ENCODE data around the gene C12orf76.
"Not testable (repeated sequence)": the region's sequence is repeated elsewhere in the genome, so short reads cannot be mapped to it uniquely, and the experiment has no call there.

C12orf76 gene

DNA sequence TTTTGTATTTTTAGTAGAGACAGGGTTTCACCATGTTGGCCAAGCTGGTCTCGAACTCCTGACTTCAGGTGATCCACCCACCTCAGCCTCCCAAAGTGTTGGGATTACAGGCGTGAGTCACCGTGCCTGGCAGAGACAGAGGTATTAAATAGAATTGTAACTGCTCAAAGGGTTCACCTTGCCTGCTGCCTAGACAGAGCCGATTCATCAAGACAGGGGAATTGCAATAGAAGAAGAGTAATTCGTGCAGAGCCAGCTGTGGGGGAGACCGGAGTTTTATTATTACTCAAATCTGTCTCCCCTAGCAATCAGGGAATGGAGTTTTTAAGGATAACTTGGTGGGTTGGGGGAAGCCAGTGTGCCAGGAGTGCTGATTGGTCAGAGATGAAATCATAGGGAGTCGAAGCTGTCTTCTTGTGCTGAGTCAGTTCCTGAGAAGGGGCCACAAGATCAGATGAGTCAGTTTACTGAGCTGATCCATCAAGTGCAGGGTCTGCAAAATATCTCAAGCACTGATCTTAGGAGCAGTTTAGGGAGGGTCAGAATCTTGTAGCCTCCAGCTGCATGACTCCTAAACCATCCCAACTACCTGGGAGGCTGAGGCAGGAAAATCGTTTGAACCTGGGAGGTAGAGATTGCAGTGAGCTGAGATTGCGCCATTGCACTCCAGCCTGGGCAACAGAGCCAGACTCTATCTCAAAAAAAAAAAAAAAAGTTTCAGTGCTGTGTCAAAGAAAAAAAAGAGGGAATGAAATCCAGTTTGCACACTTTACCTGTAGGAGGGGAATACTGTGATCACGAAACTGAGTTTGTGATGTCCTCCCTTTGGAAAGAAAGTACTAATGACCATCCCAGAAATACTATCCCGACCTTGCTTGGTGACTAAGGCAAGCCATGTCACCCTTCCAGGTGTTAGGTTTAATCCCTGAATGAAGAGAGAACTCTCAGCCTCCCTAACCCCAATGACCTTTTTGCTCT is 7.3 kb upstream of the C12orf76 start:
- H3K4me1 ChIP-seq (ENCODE audit: control insufficient read depth, insufficient read depth, low read length); H3K4me3 ChIP-seq (ENCODE audit: low read length); H3K9ac ChIP-seq (ENCODE audit: low read length); H3K27me3 ChIP-seq (ENCODE audit: control insufficient read depth, insufficient read depth, low read length); H3K27ac ChIP-seq (ENCODE audit: low read depth, low read length); H3K36me3 ChIP-seq (ENCODE audit: control insufficient read depth, insufficient read depth, low read length): not testable (repeated sequence)

DNA sequence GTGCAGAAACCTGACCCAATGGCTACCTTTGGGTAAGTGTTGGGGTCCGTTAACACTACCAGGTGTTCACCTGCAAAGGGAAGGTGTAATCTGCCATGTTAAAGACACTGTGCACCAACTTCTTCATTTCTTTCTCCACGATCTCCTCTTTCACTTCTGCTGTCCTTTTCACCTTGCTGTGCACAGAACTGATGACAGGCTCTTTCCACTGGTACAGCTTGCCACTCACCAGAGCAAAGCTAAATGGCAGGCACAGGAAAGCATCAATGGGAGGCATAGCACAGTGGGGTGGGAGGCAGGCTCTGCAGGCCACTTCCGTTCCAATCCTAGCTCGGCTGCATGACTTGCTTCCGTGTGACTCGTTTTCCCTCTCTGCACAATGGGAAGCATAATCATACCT is 2.6 kb upstream of the C12orf76 start:
- no peaks in the 10 kb centered on the region for H3K27me3 ChIP-seq (ENCODE audit: control insufficient read depth, insufficient read depth, low read length)
- no peaks in the 10 kb centered on the region for H3K36me3 ChIP-seq (ENCODE audit: control insufficient read depth, insufficient read depth, low read length)
- H3K9ac ChIP-seq (ENCODE audit: low read length) = no peak overlapping the region
- H3K27ac ChIP-seq (ENCODE audit: low read depth, low read length) = no peak overlapping the region
- peaks cover 4% of the 10 kb centered on the region for H3K4me1 ChIP-seq (ENCODE audit: control insufficient read depth, insufficient read depth, low read length)
- no peak overlapping the region for H3K4me3 ChIP-seq (ENCODE audit: low read length)

DNA sequence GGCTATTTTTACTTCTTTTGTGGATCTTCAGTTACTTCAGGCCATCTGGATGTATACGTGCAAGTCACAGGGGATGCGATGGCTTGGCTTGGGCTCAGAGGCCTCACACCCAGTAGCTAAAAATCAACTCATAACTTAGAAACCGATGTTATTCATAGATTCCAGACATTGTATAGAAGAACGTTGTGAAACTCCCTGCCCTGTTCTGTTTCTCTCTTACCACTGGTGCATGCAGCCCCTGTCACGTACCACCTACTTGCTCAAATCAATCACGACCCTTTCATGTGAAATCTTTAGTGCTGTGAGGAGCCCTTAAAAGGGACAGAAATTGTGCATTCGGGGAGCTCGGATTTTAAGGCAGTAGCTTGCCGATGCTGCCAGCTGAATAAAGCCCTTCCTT is 1.3 kb upstream of the C12orf76 start:
- H3K4me1 ChIP-seq (ENCODE audit: control insufficient read depth, insufficient read depth, low read length); H3K27me3 ChIP-seq (ENCODE audit: control insufficient read depth, insufficient read depth, low read length); H3K27ac ChIP-seq (ENCODE audit: low read depth, low read length): not testable (repeated sequence)

DNA sequence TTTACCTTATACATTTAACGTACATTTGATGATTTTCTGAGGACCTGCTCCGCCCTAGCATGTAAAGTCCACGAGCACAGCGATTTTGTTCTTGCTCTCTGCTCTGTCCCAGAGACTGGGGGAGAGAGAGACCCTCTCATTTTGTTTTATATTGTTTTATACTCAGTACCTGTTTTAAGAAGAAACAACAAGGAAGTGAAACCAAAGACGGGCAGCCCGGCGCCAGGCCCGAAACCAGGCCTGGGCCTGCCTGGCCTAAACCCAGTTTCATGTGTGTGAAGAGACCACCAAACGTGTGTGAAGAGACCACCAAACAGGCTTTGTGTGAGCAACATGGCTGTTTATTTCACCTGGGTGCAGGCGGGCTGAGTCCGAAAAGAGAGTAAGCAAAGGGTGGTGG is 712 bp upstream of the C12orf76 start:
- H3K4me3 ChIP-seq (ENCODE audit: low read length) = peak overlapping the region; percentile 83
- H3K4me1 ChIP-seq (ENCODE audit: control insufficient read depth, insufficient read depth, low read length); H3K9ac ChIP-seq (ENCODE audit: low read length): not testable (repeated sequence)

More for the DNA sequence above, 1.3 kb upstream of the C12orf76 start:
- H3K36me3 ChIP-seq (ENCODE audit: control insufficient read depth, insufficient read depth, low read length); H3K9ac ChIP-seq (ENCODE audit: low read length); H3K4me3 ChIP-seq (ENCODE audit: low read length): not testable (repeated sequence)

DNA sequence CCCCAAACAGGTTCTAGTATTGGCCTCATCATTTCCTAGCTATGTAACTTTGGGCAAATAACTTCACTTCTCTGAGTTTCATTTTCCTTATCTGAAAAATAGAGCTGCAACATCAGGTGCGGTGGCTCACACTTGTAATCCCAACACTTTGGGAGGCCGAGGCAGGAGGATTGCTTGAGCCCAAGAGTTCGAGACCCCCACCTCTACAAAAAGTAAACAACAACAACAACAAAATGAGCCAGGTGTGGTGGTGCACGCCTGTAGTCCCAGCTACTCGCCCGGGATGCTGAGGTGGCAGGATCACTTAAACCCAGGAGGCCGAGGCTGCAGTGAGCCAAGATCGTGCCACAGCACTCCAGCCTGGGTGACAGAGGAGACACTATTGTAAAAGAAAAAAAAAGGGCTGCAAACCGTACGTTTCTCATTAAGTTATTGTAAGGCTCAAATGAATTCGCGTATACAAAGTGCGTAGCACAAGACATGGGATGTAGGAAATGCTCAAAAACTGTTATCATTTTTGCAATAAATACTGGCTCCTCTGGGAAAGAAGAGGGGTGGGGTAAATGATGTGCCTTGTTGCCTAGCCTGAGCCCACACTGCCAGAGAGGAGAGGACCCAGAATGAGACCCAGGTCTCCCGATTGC is 903 bp downstream of the C12orf76 start:
- peaks cover 4% of the 10 kb centered on the region for H3K4me1 ChIP-seq (ENCODE audit: control insufficient read depth, insufficient read depth, low read length)
- peak overlapping the region; percentile 22 for H3K9ac ChIP-seq (ENCODE audit: low read length)
- H3K27me3 ChIP-seq (ENCODE audit: control insufficient read depth, insufficient read depth, low read length) = no peaks in the 10 kb centered on the region
- no peaks in the 10 kb centered on the region for H3K36me3 ChIP-seq (ENCODE audit: control insufficient read depth, insufficient read depth, low read length)
- peak overlapping the region; percentile 83 for H3K4me3 ChIP-seq (ENCODE audit: low read length)
- no peak overlapping the region for H3K27ac ChIP-seq (ENCODE audit: low read depth, low read length)

More for the DNA sequence above, 712 bp upstream of the C12orf76 start:
- not testable (repeated sequence) for H3K27me3 ChIP-seq (ENCODE audit: control insufficient read depth, insufficient read depth, low read length); H3K36me3 ChIP-seq (ENCODE audit: control insufficient read depth, insufficient read depth, low read length)
- H3K27ac ChIP-seq (ENCODE audit: low read depth, low read length) = peak overlapping the region; percentile 12

DNA sequence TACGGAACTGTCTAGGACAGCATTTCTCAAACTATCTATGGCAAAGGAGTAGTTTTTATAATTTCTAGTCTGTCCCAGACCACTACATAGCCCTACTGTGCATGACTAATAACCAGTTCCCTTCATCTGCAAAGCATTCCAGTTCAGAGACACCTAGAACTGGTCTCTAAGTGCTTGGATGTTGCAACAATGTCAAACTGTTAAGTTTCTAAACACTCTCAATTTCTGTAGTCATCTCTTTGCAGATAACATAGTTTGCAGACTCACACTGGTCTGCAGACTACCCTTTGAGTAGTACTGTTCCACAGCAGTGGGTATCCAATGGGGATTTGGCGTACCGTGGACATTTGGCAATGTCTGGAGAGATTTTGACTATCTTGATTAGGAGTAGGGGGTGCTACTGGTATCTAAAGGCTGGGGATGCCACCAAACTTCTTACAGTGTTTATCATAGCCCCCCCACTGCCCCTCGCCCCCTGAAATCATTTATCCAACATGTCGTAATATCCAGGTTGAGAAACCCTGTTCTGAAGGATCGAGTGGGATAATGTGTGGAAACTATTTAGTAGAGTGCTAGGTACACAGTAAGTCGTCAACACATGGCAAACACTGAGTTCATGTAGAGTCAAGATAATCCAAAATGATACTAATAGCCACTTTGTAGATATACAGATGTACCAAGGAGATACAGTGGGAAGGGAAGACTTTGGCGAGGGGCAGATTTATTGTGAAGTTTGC is 1.7 kb downstream of the C12orf76 start:
- H3K9ac ChIP-seq (ENCODE audit: low read length) = no peak overlapping the region
- H3K4me1 ChIP-seq (ENCODE audit: control insufficient read depth, insufficient read depth, low read length) = peaks cover 4% of the 10 kb centered on the region
- H3K27me3 ChIP-seq (ENCODE audit: control insufficient read depth, insufficient read depth, low read length) = no peaks in the 10 kb centered on the region
- H3K36me3 ChIP-seq (ENCODE audit: control insufficient read depth, insufficient read depth, low read length) = no peaks in the 10 kb centered on the region
- no peak overlapping the region for H3K4me3 ChIP-seq (ENCODE audit: low read length)
- H3K27ac ChIP-seq (ENCODE audit: low read depth, low read length) = no peak overlapping the region

DNA sequence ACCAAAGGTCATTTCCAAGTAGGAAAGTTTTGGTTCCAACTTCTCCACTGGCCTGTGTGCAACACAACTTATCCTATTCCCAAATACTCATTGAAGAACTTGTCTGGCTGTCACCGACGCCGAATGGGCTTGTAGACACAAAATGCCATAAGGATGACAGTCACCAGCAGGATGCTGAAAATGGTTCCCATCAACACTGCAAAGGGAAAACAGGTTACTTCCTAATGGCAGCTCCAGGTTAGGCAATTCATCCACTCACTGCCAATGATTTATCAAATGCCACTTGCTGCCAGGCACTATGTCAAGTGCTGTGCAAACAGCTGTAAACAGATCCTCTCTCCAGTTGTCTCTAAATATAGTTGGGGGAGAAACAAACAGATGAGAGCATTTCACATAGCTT is 6.1 kb downstream of the C12orf76 start:
- Histone ChIP-seq H3K27me3 (ENCODE audit: control insufficient read depth, insufficient read depth, low read length) (no peaks in the 10 kb centered on the region), H3K9ac (ENCODE audit: low read length) (no peak overlapping the region), H3K4me1 (ENCODE audit: control insufficient read depth, insufficient read depth, low read length) (peaks cover 10% of the 10 kb centered on the region), H3K27ac (ENCODE audit: low read depth, low read length) (no peak overlapping the region), H3K36me3 (ENCODE audit: control insufficient read depth, insufficient read depth, low read length) (peaks cover 6% of the 10 kb centered on the region), H3K4me3 (ENCODE audit: low read length) (no peak overlapping the region)

DNA sequence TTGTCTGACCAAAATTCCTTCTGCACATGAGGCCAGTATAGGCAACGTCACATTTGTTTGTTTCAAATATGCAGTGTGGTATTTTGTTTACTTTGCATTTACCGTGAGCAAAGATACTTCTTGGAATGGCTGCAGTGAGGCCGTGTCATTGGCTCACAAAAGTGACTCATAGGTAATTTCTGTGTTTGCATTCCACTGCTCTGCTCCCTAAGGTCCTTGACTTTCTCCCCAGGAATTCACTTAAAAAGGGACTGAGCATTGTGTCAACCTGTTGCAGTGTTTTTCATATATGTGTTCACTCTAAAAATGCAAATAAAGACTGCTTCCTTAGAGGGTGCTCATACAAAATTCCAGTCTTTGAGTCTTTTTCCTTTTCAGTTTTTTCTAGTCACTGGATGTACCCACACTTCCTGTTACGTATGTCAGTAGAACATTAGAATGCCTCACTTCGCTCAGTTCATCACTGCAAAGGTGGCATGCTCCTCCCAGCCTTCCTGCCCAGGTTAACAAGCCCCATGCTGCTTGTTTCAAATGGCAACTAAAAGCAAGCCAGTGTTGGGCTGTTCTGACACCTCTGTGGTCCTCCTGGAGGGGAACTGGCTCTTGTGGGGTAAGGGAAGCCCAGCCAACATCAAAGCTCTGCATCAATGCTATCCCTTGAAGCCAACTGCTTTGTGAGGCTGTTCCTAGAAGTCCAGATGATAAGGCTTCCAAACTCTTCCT is 9.1 kb downstream of the C12orf76 start:
- peaks cover 10% of the 10 kb centered on the region for H3K4me1 ChIP-seq (ENCODE audit: control insufficient read depth, insufficient read depth, low read length)
- peak overlapping the region; percentile 5 for H3K4me3 ChIP-seq (ENCODE audit: low read length)
- H3K27me3 ChIP-seq (ENCODE audit: control insufficient read depth, insufficient read depth, low read length) = no peaks in the 10 kb centered on the region
- peak overlapping the region; percentile 52 for H3K27ac ChIP-seq (ENCODE audit: low read depth, low read length)
- peaks cover 12% of the 10 kb centered on the region for H3K36me3 ChIP-seq (ENCODE audit: control insufficient read depth, insufficient read depth, low read length)
- no peak overlapping the region for H3K9ac ChIP-seq (ENCODE audit: low read length)

DNA sequence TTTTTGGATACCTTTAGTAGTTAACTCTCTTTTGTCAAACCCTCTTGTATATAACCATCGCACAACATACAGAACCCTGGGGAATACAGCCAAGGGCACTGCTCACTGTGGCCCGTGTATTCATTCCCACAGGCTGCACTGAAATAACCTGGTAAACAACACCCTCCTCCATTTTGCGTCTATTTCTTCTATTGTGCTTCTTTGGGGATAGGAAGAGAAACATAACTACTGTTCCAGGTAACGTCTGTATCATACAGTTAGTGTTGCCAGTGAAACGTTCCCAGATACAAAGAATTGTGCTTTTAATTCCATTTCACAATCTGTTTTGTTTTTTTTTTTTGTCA is 9.6 kb downstream of the C12orf76 start:
- Histone ChIP-seq H3K9ac (ENCODE audit: low read length) (no peak overlapping the region), H3K27me3 (ENCODE audit: control insufficient read depth, insufficient read depth, low read length) (no peaks in the 10 kb centered on the region), H3K4me1 (ENCODE audit: control insufficient read depth, insufficient read depth, low read length) (peaks cover 10% of the 10 kb centered on the region), H3K36me3 (ENCODE audit: control insufficient read depth, insufficient read depth, low read length) (peaks cover 17% of the 10 kb centered on the region), H3K27ac (ENCODE audit: low read depth, low read length) (peak overlapping the region; percentile 52), H3K4me3 (ENCODE audit: low read length) (peak overlapping the region; percentile 5)

DNA sequence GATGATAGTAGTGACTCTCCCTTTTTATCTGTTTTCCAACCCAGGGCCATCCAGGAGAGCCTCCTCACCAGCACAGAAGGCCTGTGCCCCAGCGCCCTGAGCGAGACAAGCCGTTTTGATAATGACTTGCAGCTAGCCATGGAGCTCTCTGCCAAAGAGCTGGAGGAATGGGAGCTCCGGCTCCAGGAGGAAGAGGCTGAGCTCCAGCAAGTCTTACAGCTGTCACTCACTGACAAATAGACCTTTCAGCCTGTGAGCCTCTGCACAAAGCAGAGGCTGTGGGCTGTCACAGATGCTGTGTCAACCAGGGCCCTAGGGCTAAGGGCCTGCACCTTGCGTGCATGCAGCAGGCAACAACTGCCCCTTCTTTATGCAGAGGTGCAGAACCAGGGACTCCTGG is 11.0 kb downstream of the C12orf76 start:
- no peak overlapping the region for H3K9ac ChIP-seq (ENCODE audit: low read length)
- H3K36me3 ChIP-seq (ENCODE audit: control insufficient read depth, insufficient read depth, low read length) = peaks cover 19% of the 10 kb centered on the region
- H3K4me1 ChIP-seq (ENCODE audit: control insufficient read depth, insufficient read depth, low read length) = peaks cover 10% of the 10 kb centered on the region
- no peak overlapping the region for H3K4me3 ChIP-seq (ENCODE audit: low read length)
- no peak overlapping the region for H3K27ac ChIP-seq (ENCODE audit: low read depth, low read length)
- H3K27me3 ChIP-seq (ENCODE audit: control insufficient read depth, insufficient read depth, low read length) = no peaks in the 10 kb centered on the region

DNA sequence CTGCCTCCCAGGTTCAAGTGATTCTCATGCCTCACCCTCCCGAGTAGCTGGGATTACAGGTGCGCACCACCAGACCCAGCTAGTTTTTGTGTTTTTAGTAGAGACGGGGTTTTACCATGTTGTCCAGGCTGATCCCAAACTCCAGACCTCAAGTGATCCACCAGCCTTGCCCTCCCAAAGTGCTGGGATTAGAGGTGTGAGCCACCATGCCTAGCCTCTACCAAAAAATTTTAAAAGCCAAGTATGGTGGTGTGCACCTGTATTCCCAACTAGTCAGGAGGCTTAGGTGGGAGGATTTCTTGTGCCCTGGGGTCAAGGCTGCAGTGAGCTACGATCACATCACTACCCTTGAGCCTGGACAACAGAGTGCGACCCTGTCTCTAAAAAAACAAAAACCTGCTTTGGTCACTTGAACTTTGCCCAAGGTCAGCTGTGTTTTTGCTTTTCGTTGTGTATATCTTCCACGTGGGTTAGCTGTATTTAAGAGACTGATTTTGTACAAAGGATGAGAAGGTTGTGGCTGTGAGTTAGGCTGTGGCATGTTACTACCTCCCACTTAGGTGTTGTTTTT is 12.7 kb downstream of the C12orf76 start:
- H3K9ac ChIP-seq (ENCODE audit: low read length) = no peak overlapping the region
- peaks cover 10% of the 10 kb centered on the region for H3K4me1 ChIP-seq (ENCODE audit: control insufficient read depth, insufficient read depth, low read length)
- no peak overlapping the region for H3K27ac ChIP-seq (ENCODE audit: low read depth, low read length)
- no peaks in the 10 kb centered on the region for H3K27me3 ChIP-seq (ENCODE audit: control insufficient read depth, insufficient read depth, low read length)
- H3K4me3 ChIP-seq (ENCODE audit: low read length) = no peak overlapping the region
- peaks cover 21% of the 10 kb centered on the region for H3K36me3 ChIP-seq (ENCODE audit: control insufficient read depth, insufficient read depth, low read length)

DNA sequence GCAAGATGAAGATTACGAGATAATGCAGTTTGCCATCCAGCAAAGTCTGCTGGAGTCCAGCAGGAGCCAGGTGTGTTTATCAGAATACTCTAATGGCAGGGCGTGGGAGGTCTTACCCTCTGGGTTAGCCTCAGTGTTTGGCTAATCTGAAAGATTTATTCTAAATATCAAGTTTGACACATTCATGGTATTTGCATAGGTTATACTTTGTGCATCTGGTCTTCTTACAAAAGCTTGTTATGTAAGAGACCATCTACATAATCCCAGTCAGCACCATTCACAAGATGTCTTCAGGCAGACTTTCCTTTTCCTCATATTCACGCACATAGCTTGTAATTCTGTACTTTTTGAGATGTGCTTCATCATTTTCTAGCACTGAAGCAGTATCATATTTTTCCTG is 14.4 kb downstream of the C12orf76 start:
- H3K9ac ChIP-seq (ENCODE audit: low read length) = no peak overlapping the region
- H3K27ac ChIP-seq (ENCODE audit: low read depth, low read length) = no peak overlapping the region
- peaks cover 4% of the 10 kb centered on the region for H3K4me1 ChIP-seq (ENCODE audit: control insufficient read depth, insufficient read depth, low read length)
- H3K36me3 ChIP-seq (ENCODE audit: control insufficient read depth, insufficient read depth, low read length) = peaks cover 25% of the 10 kb centered on the region
- H3K27me3 ChIP-seq (ENCODE audit: control insufficient read depth, insufficient read depth, low read length) = no peaks in the 10 kb centered on the region
- no peak overlapping the region for H3K4me3 ChIP-seq (ENCODE audit: low read length)

Measured in rectal smooth muscle tissue (tissue), 1 donor.